DND-41 (cell line): ENCODE measurements around the gene PLCB3.

Experiments used
- ATAC-seq: fragments of 200-7000 bp; cut with Tn5 transposase; 3 replicates; pipeline ENCODE4 v1.9.1; 2021; ENCODE audit warnings: low read depth; ENCODE audit not compliant: insufficient read depth
- DNase-seq: peaks from one replicate; pipeline ENCODE4 v3.0.0-alpha.2; 2020
- H2AFZ ChIP-seq: 2 replicates; pipeline ENCODE4 v1.6.0; 2012; ENCODE audit warnings: low read depth, low read length
- H3K27ac ChIP-seq: 2 replicates; pipeline ENCODE4 v1.5.1; 2012; ENCODE audit warnings: low read length, inconsistent platforms
- H3K27me3 ChIP-seq: fragments of 200-600 bp; sonication (generic); 2 replicates; pipeline ENCODE4 v1.6.0; 2012; ENCODE audit warnings: low read length, mild to moderate bottlenecking, inconsistent platforms; ENCODE audit not compliant: insufficient read depth, poor library complexity
- H3K36me3 ChIP-seq: 2 replicates; pipeline ENCODE4 v1.5.1; 2012; ENCODE audit warnings: low read length, inconsistent platforms; ENCODE audit not compliant: insufficient read depth
- H3K4me1 ChIP-seq: 2 replicates; pipeline ENCODE4 v1.5.1; 2012; ENCODE audit warnings: mild to moderate bottlenecking, low read length; ENCODE audit not compliant: insufficient read depth
- H3K4me2 ChIP-seq: 2 replicates; pipeline ENCODE4 v1.6.0; 2012; ENCODE audit warnings: mild to moderate bottlenecking, moderate library complexity, low read length, inconsistent platforms; ENCODE audit not compliant: insufficient read depth
- H3K4me3 ChIP-seq, 2 experiments: fragments of 200-600 bp in 1 of 2; shearing (Covaris generic) in 1 of 2; 2 replicates each; pipeline ENCODE4 v1.5.1; 2012 to 2016; ENCODE audit warnings: inconsistent platforms in 2 of 2, low read length in 2 of 2, mild to moderate bottlenecking in 2 of 2, low read depth in 1 of 2, moderate library complexity in 1 of 2
- H3K79me2 ChIP-seq: 2 replicates; pipeline ENCODE4 v1.6.0; 2012; ENCODE audit warnings: low read length, inconsistent platforms; ENCODE audit not compliant: insufficient read depth
- H3K9ac ChIP-seq: 2 replicates; pipeline ENCODE4 v1.6.0; 2012; ENCODE audit warnings: low read depth, mild to moderate bottlenecking, inconsistent platforms, low read length, moderate library complexity
- H3K9me3 ChIP-seq: 2 replicates; pipeline ENCODE4 v1.5.1; 2012; ENCODE audit warnings: low read length, moderate library complexity, mild to moderate bottlenecking, inconsistent platforms; ENCODE audit not compliant: insufficient read depth, severe bottlenecking
- H4K20me1 ChIP-seq: 2 replicates; pipeline ENCODE4 v1.6.0; 2012; ENCODE audit warnings: low read length; ENCODE audit not compliant: insufficient read depth
- CTCF ChIP-seq: IDR thresholded peaks from 2 replicates; pipeline ENCODE4 v1.5.1; 2012; ENCODE audit warnings: borderline replicate concordance, low read length, moderate library complexity, mild to moderate bottlenecking; ENCODE audit not compliant: poor library complexity, severe bottlenecking; ENCODE audit errors: extremely low read depth
- EZH2 ChIP-seq: IDR thresholded peaks from 3 replicates; pipeline ENCODE4 v1.6.1; 2012; ENCODE audit warnings: borderline replicate concordance, low read depth, mild to moderate bottlenecking, moderate library complexity, low read length, inconsistent platforms; ENCODE audit not compliant: severe bottlenecking

PLCB3 gene

GRCh38 chr11:64220271-64220670 is 31.1 kb upstream of the PLCB3 start:
- peaks cover 15% of the 10 kb centered on the region for H3K4me1 ChIP-seq
- peaks cover 64% of the 10 kb centered on the region for H3K36me3 ChIP-seq

GRCh38 chr11:64220798-64221197 is 30.5 kb upstream of the PLCB3 start:
- ATAC-seq (no peak), DNase-seq (no peak)
- Histone ChIP-seq H3K9me3 (no peaks in the 10 kb centered on the region), H4K20me1 (peaks cover 11% of the 10 kb centered on the region), H3K4me1 (peaks cover 20% of the 10 kb centered on the region), H3K79me2 (peaks cover 18% of the 10 kb centered on the region), H3K9ac (no peak overlapping the region), H3K27ac (no peak overlapping the region), H3K27me3 (no peaks in the 10 kb centered on the region), H3K4me3 (no peak overlapping the region), H2AFZ (no peak overlapping the region), H3K36me3 (peaks cover 64% of the 10 kb centered on the region), H3K4me2 (no peak overlapping the region)
- TF ChIP-seq CTCF (no peak), EZH2 (no peak)

More at GRCh38 chr11:64220271-64220670, 31.1 kb upstream of the PLCB3 start:
- no peak overlapping the region for H3K4me3 ChIP-seq
- H3K27me3 ChIP-seq, result no peaks in the 10 kb centered on the region
- no peak overlapping the region for H3K4me2 ChIP-seq
- no peak overlapping the region for H3K27ac ChIP-seq
- no peak for ATAC-seq
- no peak for TF ChIP-seq CTCF
- peaks cover 9% of the 10 kb centered on the region for H4K20me1 ChIP-seq
- no peak overlapping the region for H2AFZ ChIP-seq
- peaks cover 13% of the 10 kb centered on the region for H3K79me2 ChIP-seq
- no peak overlapping the region for H3K9ac ChIP-seq
- DNase-seq, result no peak
- no peaks in the 10 kb centered on the region for H3K9me3 ChIP-seq

- H4K20me1 ChIP-seq, result peaks cover 11% of the 10 kb centered on the region
- H3K27ac ChIP-seq, result no peak overlapping the region
- no peak overlapping the region for H3K4me2 ChIP-seq
- no peaks in the 10 kb centered on the region for H3K27me3 ChIP-seq
- H3K9me3 ChIP-seq, result no peaks in the 10 kb centered on the region
- DNase-seq (no peak), ATAC-seq (no peak)
- H3K79me2 ChIP-seq, result peaks cover 34% of the 10 kb centered on the region
- H3K36me3 ChIP-seq, result peaks cover 59% of the 10 kb centered on the region
- H3K9ac ChIP-seq, result no peak overlapping the region
- H3K4me1 ChIP-seq, result peaks cover 33% of the 10 kb centered on the region
- no peak overlapping the region for H2AFZ ChIP-seq
- no peak overlapping the region for H3K4me3 ChIP-seq
- TF ChIP-seq CTCF (no peak), EZH2 (no peak)
Observed at GRCh38 chr11:64222651-64223000, 28.7 kb upstream of the PLCB3 start.
